ENCODE data around the gene PCBP3.

DNA sequence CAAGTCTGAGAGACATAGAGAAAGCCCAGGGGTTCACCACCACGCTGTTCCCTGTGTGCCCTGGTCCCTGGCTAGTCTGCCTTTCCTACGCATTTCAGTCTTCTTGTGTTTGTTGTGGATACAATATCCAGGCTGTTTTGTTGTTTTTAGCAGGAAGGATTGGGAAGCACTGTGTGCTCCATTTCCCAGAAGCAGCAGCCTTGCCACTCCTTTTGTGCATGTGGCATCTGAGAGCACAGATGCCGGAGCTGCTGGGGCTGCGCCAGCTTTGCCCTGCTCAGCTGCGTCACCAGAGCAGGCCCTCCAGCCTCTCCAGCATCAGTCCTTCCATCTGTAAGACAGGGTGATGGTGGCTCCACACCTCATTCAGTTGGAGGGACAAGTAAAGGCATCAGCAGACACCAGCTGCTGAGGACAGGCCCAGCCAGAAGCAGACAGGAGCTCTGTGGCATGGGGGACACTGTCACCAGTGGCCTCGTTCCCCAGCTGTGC is 243.6 kb downstream of the PCBP3 start:
- TF ChIP-seq, protein P1, sequence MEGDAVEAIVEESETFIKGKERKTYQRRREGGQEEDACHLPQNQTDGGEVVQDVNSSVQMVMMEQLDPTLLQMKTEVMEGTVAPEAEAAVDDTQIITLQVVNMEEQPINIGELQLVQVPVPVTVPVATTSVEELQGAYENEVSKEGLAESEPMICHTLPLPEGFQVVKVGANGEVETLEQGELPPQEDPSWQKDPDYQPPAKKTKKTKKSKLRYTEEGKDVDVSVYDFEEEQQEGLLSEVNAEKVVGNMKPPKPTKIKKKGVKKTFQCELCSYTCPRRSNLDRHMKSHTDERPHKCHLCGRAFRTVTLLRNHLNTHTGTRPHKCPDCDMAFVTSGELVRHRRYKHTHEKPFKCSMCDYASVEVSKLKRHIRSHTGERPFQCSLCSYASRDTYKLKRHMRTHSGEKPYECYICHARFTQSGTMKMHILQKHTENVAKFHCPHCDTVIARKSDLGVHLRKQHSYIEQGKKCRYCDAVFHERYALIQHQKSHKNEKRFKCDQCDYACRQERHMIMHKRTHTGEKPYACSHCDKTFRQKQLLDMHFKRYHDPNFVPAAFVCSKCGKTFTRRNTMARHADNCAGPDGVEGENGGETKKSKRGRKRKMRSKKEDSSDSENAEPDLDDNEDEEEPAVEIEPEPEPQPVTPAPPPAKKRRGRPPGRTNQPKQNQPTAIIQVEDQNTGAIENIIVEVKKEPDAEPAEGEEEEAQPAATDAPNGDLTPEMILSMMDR (IDR thresholded peaks at IDR 0.05; ENCODE audit: borderline replicate concordance, extremely low read depth, low read length, poor library complexity, severe bottlenecking) = no peak
- no peak for TF ChIP-seq EZH2 (IDR thresholded peaks at IDR 0.05; ENCODE audit: borderline replicate concordance, low read depth, low read length, severe bottlenecking)
